Neural crest cell (in vitro differentiated cells): Measurements from ENCODE around the gene PREX1. TPM values are rescaled to one million over a fixed set of nuclear protein-coding genes. Genes with fewer than 3 reads are reported as not detected.

Source experiments
- DNase-seq: peaks from one replicate; pipeline ENCODE4 v3.0.0; 2021; ENCODE audit warnings: low read depth, mixed read lengths, low spot score
- H3K27ac Mint-ChIP-seq: one replicate; pipeline ENCODE4 v1.8.0; 2021; ENCODE audit warnings: mild to moderate bottlenecking, mixed read lengths; ENCODE audit not compliant: unreplicated experiment
- H3K27me3 Mint-ChIP-seq: 2 replicates; pipeline ENCODE4 v1.8.0; 2021; ENCODE audit warnings: low read depth, mild to moderate bottlenecking, mixed read lengths
- H3K36me3 Mint-ChIP-seq: 2 replicates; pipeline ENCODE4 v1.8.0; 2021; ENCODE audit warnings: low read depth, mild to moderate bottlenecking, mixed read lengths
- H3K4me1 Mint-ChIP-seq: 2 replicates; pipeline ENCODE4 v1.8.0; 2021; ENCODE audit warnings: mixed read lengths
- H3K4me3 Mint-ChIP-seq: one replicate; pipeline ENCODE4 v1.8.0; 2021; ENCODE audit warnings: mild to moderate bottlenecking, mixed read lengths
- H3K9me3 Mint-ChIP-seq: 2 replicates; pipeline ENCODE4 v1.8.0; 2021; ENCODE audit warnings: mixed read lengths
- total RNA-seq: library from RNA; stranded (reverse); gene quantifications from 2 replicates; pipeline ENCODE4 v1.2.1, GENCODE V29; 2021
- TF ChIP-seq, protein P1 (sequence below): fragments of 200-600 bp; sonication (generic); conservative IDR thresholded peaks from 2 replicates; pipeline ENCODE4 v1.5.0; 2021; ENCODE audit warnings: antibody characterized with exemption, mild to moderate bottlenecking

The PREX1 gene
- total RNA-seq, 1 donor from 2014 or later, result 72.4 TPM

DNA sequence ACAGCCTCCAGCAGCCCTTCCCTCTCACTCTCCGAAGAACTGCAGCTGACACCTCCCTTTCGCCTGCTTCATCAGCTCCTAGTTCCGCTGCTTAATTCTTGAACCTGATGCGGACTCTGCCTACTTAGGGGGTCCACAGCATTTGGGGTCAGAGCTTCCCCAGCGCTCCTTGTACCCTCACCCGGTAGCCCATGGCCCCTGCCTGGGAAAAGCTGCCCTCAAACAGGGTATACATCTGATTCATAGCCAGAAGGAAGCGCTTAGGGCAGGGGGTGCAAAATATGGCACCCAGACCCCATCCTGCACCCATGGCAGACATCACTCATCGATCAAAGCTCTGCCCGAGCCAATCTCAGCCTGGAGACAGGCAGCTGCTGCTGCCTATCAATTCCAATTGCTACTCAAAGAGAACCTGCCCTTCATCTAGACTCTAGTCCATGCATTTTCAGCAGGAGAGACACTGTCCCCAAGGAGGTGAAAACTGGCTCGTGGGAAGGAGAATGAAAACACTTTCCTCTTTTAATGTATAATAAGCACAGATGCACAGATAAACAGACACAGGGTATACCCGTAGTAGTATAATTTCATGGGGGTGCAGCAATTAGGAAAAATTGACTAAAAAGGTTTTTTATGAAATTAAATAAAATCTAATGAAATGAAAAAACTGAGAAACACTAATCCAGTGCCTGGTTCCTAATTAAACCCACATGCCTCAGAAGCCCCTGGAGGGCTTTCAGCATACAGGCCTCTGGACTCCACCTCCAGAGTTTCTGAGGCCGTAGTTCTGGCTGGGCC, 194.8 kb downstream of the PREX1 start:
- Mint-ChIP-seq H3K27me3 (no peaks in the 10 kb centered on the region), H3K4me3 (no peak overlapping the region), H3K36me3 (peaks cover 20% of the 10 kb centered on the region), H3K27ac (no peak overlapping the region), H3K4me1 (no peaks in the 10 kb centered on the region), H3K9me3 (no peaks in the 10 kb centered on the region)
- TF ChIP-seq, protein P1, sequence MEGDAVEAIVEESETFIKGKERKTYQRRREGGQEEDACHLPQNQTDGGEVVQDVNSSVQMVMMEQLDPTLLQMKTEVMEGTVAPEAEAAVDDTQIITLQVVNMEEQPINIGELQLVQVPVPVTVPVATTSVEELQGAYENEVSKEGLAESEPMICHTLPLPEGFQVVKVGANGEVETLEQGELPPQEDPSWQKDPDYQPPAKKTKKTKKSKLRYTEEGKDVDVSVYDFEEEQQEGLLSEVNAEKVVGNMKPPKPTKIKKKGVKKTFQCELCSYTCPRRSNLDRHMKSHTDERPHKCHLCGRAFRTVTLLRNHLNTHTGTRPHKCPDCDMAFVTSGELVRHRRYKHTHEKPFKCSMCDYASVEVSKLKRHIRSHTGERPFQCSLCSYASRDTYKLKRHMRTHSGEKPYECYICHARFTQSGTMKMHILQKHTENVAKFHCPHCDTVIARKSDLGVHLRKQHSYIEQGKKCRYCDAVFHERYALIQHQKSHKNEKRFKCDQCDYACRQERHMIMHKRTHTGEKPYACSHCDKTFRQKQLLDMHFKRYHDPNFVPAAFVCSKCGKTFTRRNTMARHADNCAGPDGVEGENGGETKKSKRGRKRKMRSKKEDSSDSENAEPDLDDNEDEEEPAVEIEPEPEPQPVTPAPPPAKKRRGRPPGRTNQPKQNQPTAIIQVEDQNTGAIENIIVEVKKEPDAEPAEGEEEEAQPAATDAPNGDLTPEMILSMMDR, result no peak
- DNase-seq, result no peak

DNA sequence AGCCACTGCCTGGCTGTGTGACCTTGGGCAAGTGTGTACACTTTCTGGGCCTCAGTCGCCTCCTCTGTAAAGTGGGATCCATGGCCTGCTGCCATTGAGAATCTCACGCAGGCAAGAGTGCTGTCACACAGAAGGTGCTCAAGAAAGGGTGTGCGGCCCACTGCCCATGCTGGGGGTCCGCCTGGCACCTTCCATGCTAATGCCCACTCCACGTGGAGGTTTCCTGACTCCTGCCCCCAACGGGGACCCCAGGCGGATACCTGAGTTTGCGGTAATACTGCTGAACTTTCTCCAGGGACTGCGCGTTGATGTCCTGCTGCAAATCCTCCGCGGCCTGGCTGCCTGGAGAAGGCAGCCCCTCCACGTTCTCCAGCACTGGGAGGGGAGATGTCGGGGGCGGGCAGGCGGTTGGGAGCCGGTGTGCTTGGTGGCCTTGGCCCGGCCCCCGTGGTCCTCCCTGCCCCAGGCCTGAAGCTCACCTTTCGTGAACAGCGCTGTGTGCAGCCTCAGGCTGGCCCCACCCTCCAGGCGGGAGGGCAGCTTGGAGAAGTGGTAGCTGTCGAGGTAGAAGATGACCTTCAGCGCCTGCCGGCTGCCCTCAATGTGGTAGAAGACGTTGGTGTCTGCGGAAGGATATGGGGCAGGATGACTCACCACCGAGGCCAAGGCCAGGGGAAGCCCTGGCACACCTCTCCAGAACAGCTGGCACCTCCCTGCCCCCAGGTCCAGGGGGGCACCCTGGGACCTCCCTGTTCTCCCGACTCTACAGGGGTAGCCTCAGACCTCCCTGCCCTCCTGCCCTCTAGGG, 195.6 kb downstream of the PREX1 start:
- no peaks in the 10 kb centered on the region for H3K9me3 Mint-ChIP-seq
- H3K27me3 Mint-ChIP-seq, result no peaks in the 10 kb centered on the region
- no peak overlapping the region for H3K27ac Mint-ChIP-seq
- TF ChIP-seq, protein P1, result no peak
- no peak for DNase-seq
- H3K4me3 Mint-ChIP-seq, result no peak overlapping the region
- H3K4me1 Mint-ChIP-seq, result no peaks in the 10 kb centered on the region
- peaks cover 18% of the 10 kb centered on the region for H3K36me3 Mint-ChIP-seq

DNA sequence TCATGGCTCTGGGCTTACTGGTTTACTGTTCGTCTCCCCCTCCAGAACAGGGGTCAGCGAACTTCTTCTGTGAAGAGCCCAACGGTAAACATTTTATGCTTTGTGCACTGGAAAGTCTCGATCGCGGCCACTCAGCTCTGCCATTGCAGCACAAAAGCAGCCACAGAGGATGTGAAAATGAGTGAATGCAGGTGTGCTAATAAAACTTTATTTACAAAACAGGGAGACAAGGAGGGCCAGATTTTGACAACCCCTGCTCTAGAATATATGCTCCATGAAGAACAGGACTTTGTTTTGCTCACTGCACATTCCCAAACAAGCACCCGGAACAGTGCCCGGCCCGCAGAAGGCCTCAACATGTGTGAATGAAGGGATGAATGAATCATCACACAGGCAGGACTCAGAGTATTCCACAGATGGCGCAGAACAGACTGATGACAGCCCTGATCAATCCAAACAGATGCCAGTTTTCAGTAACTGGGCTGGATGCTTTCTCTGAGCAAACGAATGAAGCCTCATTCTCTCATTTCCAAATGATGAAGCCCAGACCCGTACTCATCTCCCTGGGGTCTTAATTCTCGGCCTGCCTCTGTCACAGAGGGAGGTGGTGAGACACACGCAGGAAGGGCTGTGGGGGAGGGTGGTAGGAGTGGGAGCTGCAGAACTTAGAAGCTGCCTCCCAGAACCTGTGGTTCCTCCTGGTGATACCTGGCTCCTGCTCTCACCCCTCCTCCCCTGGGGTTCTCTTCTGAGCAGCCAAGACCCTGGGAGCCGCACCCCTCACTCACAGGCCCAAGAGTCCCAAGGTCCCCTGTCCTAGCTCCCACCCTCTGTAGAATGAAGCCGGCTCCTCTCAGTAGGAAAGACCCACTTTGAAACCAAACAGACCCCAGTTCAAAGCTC, 196.4 kb downstream of the PREX1 start:
- TF ChIP-seq, protein P1, result no peak
- Mint-ChIP-seq H3K27ac (no peak overlapping the region), H3K4me1 (no peaks in the 10 kb centered on the region), H3K36me3 (peaks cover 21% of the 10 kb centered on the region), H3K27me3 (no peaks in the 10 kb centered on the region), H3K9me3 (no peaks in the 10 kb centered on the region), H3K4me3 (no peak overlapping the region)
- DNase-seq, result no peak

- Mint-ChIP-seq H3K36me3 (peaks cover 19% of the 10 kb centered on the region), H3K4me3 (no peak overlapping the region), H3K9me3 (no peaks in the 10 kb centered on the region), H3K27me3 (no peaks in the 10 kb centered on the region), H3K27ac (no peak overlapping the region), H3K4me1 (no peaks in the 10 kb centered on the region)
- no peak for DNase-seq
- TF ChIP-seq, protein P1, result no peak
Measured at GRCh38 chr20:48630342-48631075, 197.3 kb downstream of the PREX1 start.

GRCh38 chr20:48629960-48630315, 197.9 kb downstream of the PREX1 start:
- TF ChIP-seq, protein P1, result no peak
- H3K4me3 Mint-ChIP-seq, result no peak overlapping the region
- peaks cover 18% of the 10 kb centered on the region for H3K36me3 Mint-ChIP-seq
- H3K9me3 Mint-ChIP-seq, result no peaks in the 10 kb centered on the region
- H3K27ac Mint-ChIP-seq, result no peak overlapping the region
- DNase-seq, result no peak
- H3K4me1 Mint-ChIP-seq, result no peaks in the 10 kb centered on the region
- H3K27me3 Mint-ChIP-seq, result no peaks in the 10 kb centered on the region
